Measurements from ENCODE around the gene XK. TPM values are rescaled to one million over a fixed set of nuclear protein-coding genes. Genes with fewer than 3 reads are reported as not detected.
"Not testable (repeated sequence)": the region's sequence is repeated elsewhere in the genome, so short reads cannot be mapped to it uniquely, and the experiment has no call there.

Gene XK
- total RNA-seq, 1 experiment from 2014 or later: 1.1 TPM

GRCh38 chrX:37646254-37646653 is 39.3 kb upstream of the XK start:
- ATAC-seq (no peak), DNase-seq (ENCODE audit: low spot score) (no peak)
- CTCF ChIA-PET: interaction anchor here (1.0 kb wide), 1 partner anchor 14 kb away, joined by 3 read pairs; no protein-coding TSS in a partner anchor
- Mint-ChIP-seq H3K36me3 (no peaks in the 10 kb centered on the region), H3K27ac (no peak overlapping the region), H3K9me3 (no peaks in the 10 kb centered on the region), H3K4me3 (no peak overlapping the region), H3K4me1 (peaks cover 15% of the 10 kb centered on the region), H3K27me3 (ENCODE audit: low read depth) (no peaks in the 10 kb centered on the region; the same call in 1 of the 2 replicates)
- POLR2A ChIA-PET: no interaction called here
- TF ChIP-seq MXD4 (CRISPR knock-in tag; IDR thresholded peaks at IDR 0.05; ENCODE audit: borderline replicate concordance) (no peak), GTF2I (CRISPR knock-in tag; conservative IDR thresholded peaks at IDR 0.05) (no peak)

GRCh38 chrX:37650879-37651278 is 34.7 kb upstream of the XK start:
- H3K4me3 Mint-ChIP-seq: not testable (repeated sequence)

GRCh38 chrX:37651921-37652452 is 33.6 kb upstream of the XK start:
- no peaks in the 10 kb centered on the region for H3K27me3 Mint-ChIP-seq (ENCODE audit: low read depth)
- peak overlapping the region; percentile 26 for H3K27ac Mint-ChIP-seq
- ChIA-PET CTCF (interaction anchor here (0.8 kb wide), 1 partner anchor 172 kb away, joined by 3 read pairs; no protein-coding TSS in a partner anchor), POLR2A (no interaction called here)
- peaks cover 21% of the 10 kb centered on the region for H3K4me1 Mint-ChIP-seq
- DNase-seq (ENCODE audit: low spot score): peak; percentile 13
- TF ChIP-seq SP1 (CRISPR knock-in tag; conservative IDR thresholded peaks at IDR 0.05) (no peak), OVOL2 (CRISPR knock-in tag; IDR thresholded peaks at IDR 0.05; ENCODE audit: borderline replicate concordance) (no peak), CBFB (CRISPR knock-in tag; IDR thresholded peaks at IDR 0.05; ENCODE audit: low read depth) (no peak), ZNF396 (CRISPR knock-in tag; IDR thresholded peaks at IDR 0.05; ENCODE audit: borderline replicate concordance) (no peak), GTF2I (CRISPR knock-in tag; conservative IDR thresholded peaks at IDR 0.05) (no peak), SMAD3 (CRISPR knock-in tag; IDR thresholded peaks at IDR 0.05; ENCODE audit: borderline replicate concordance) (no peak), USF1 (CRISPR knock-in tag; IDR thresholded peaks at IDR 0.05) (no peak), HMGA2 (CRISPR knock-in tag; IDR thresholded peaks at IDR 0.05) (no peak), ZNF263 (CRISPR knock-in tag; IDR thresholded peaks at IDR 0.05; ENCODE audit: low read depth) (no peak), MXD4 (CRISPR knock-in tag; IDR thresholded peaks at IDR 0.05; ENCODE audit: borderline replicate concordance) (no peak), CTCF (IDR thresholded peaks at IDR 0.05) (no peak), GABPB1 (CRISPR knock-in tag; IDR thresholded peaks at IDR 0.05) (no peak)
- H3K36me3 Mint-ChIP-seq: no peaks in the 10 kb centered on the region
- H3K9me3 Mint-ChIP-seq: no peaks in the 10 kb centered on the region
- no peak overlapping the region for H3K4me3 Mint-ChIP-seq
- ATAC-seq: peak; percentile 46

More at GRCh38 chrX:37650879-37651278, 34.7 kb upstream of the XK start:
- H3K27me3 Mint-ChIP-seq (ENCODE audit: low read depth); CTCF ChIA-PET; POLR2A ChIA-PET; H3K9me3 Mint-ChIP-seq; H3K36me3 Mint-ChIP-seq; ATAC-seq; H3K27ac Mint-ChIP-seq; DNase-seq (ENCODE audit: low spot score): not testable (repeated sequence)
- peaks cover 22% of the 10 kb centered on the region for H3K4me1 Mint-ChIP-seq

- CTCF ChIA-PET: no interaction called here
- no peak for DNase-seq (ENCODE audit: low spot score)
- no peak overlapping the region for H3K4me3 Mint-ChIP-seq
- peaks cover 21% of the 10 kb centered on the region for H3K4me1 Mint-ChIP-seq
- no peak for ATAC-seq
- H3K27me3 Mint-ChIP-seq (ENCODE audit: low read depth): no peaks in the 10 kb centered on the region; the same call in 1 of the 2 replicates
- POLR2A ChIA-PET: no interaction called here
- no peaks in the 10 kb centered on the region for H3K36me3 Mint-ChIP-seq
- no peaks in the 10 kb centered on the region for H3K9me3 Mint-ChIP-seq
- H3K27ac Mint-ChIP-seq: no peak overlapping the region; the same call in 1 of the 2 replicates
- TF ChIP-seq FOXP4 (CRISPR knock-in tag; IDR thresholded peaks at IDR 0.05) (no peak), FOXK1 (CRISPR knock-in tag; IDR thresholded peaks at IDR 0.05) (no peak), ATF2 (CRISPR knock-in tag; IDR thresholded peaks at IDR 0.05; ENCODE audit: borderline replicate concordance, low read depth) (no peak), JUN (CRISPR knock-in tag; IDR thresholded peaks at IDR 0.05) (no peak), ZNF512 (CRISPR knock-in tag; IDR thresholded peaks at IDR 0.05; ENCODE audit: borderline replicate concordance) (no peak), MXD4 (CRISPR knock-in tag; IDR thresholded peaks at IDR 0.05; ENCODE audit: borderline replicate concordance) (no peak), HMGA2 (CRISPR knock-in tag; IDR thresholded peaks at IDR 0.05) (no peak), KAT7 (CRISPR knock-in tag; IDR thresholded peaks at IDR 0.05; ENCODE audit: borderline replicate concordance) (no peak), ZSCAN18 (CRISPR knock-in tag; IDR thresholded peaks at IDR 0.05) (no peak)
Observed at GRCh38 chrX:37652589-37653231, 32.9 kb upstream of the XK start.

All from WTC11 (cell line).